GM19351 (cell line): Measurements from ENCODE around the gene TCF7L2.

Experiments
- ATAC-seq: cut with Tn5 transposase; IDR thresholded peaks from one replicate; pipeline ENCODE4 v1.9.1; 2021; ENCODE audit warnings: mild to moderate bottlenecking, moderate library complexity; ENCODE audit not compliant: unreplicated experiment

Gene TCF7L2

GRCh38 chr10:112946649-112947048 lies 3.4 kb upstream of the TCF7L2 start:
- ATAC-seq: no peak

GRCh38 chr10:112948196-112948595 lies 1.9 kb upstream of the TCF7L2 start:
- ATAC-seq: no peak

- no peak for ATAC-seq
Observed at GRCh38 chr10:112949143-112949823, 764 bp upstream of the TCF7L2 start.

- ATAC-seq: no peak
Observed at GRCh38 chr10:112950714-112951358, 789 bp downstream of the TCF7L2 start.

GRCh38 chr10:112951359-112952281 lies 1.6 kb downstream of the TCF7L2 start:
- ATAC-seq: no peak

GRCh38 chr10:112952282-112953173 lies 2.5 kb downstream of the TCF7L2 start:
- no peak for ATAC-seq

- no peak for ATAC-seq
Observed at GRCh38 chr10:112953174-112954159, 3.4 kb downstream of the TCF7L2 start.

- ATAC-seq: no peak
Observed at GRCh38 chr10:112954974-112955581, 5.0 kb downstream of the TCF7L2 start.

- ATAC-seq: no peak
Observed at GRCh38 chr10:112955582-112956421, 5.8 kb downstream of the TCF7L2 start.

GRCh38 chr10:112956631-112957350 lies 6.7 kb downstream of the TCF7L2 start:
- ATAC-seq: no peak

GRCh38 chr10:112957640-112958092 lies 7.6 kb downstream of the TCF7L2 start:
- no peak for ATAC-seq

GRCh38 chr10:112958275-112958995 lies 8.4 kb downstream of the TCF7L2 start:
- ATAC-seq: no peak

- no peak for ATAC-seq
Observed at GRCh38 chr10:112959207-112959838, 9.3 kb downstream of the TCF7L2 start.

GRCh38 chr10:112960151-112960681 lies 10.2 kb downstream of the TCF7L2 start:
- no peak for ATAC-seq

GRCh38 chr10:112961609-112962008 lies 11.6 kb downstream of the TCF7L2 start:
- no peak for ATAC-seq

- no peak for ATAC-seq
Observed at GRCh38 chr10:112962343-112962742, 12.3 kb downstream of the TCF7L2 start.
